ENCODE data around the gene NXT1.
"Not testable (repeated sequence)": the region's sequence is repeated elsewhere in the genome, so short reads cannot be mapped to it uniquely, and the experiment has no call there.

NXT1 gene

GRCh38 chr20:23350196-23350903, at the start of gene NXT1:
TSS of gene NXT1 (plus strand) at chr20:23350791. CDS start at chr20:23354042, 3,251 bp downstream.
- H3K27ac ChIP-seq, result peak within 1 kb of the TSS; percentile 99
- peak; percentile 96 for DNase-seq (ENCODE audit: low read depth, low spot score)

- no peak for DNase-seq (ENCODE audit: low read depth, low spot score)
- no peak overlapping the region for H3K27ac ChIP-seq
Measured at GRCh38 chr20:23301436-23302050, 49.0 kb upstream of the NXT1 start.

DNA sequence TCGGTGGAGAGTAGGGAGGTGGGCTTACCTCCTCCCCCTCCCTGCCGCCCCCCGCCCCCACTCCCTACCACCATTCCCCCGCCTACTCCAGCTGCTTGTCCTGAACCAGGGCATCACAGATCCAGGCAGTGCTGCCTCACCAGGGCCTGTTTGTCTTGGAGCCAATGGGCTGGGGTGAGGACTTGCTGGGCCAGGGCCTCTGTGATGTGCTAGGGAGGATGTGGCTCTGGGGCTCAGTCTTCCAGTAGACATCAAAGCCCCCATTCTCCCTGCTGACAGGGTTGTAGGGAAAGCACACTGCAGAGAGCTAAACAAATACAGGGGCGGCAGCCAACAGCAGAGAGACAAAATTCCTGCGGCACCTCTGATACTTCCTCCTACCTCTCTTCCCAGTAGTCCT, 48.2 kb upstream of the NXT1 start:
- DNase-seq (ENCODE audit: low read depth, low spot score), result no peak
- no peak overlapping the region for H3K27ac ChIP-seq

DNA sequence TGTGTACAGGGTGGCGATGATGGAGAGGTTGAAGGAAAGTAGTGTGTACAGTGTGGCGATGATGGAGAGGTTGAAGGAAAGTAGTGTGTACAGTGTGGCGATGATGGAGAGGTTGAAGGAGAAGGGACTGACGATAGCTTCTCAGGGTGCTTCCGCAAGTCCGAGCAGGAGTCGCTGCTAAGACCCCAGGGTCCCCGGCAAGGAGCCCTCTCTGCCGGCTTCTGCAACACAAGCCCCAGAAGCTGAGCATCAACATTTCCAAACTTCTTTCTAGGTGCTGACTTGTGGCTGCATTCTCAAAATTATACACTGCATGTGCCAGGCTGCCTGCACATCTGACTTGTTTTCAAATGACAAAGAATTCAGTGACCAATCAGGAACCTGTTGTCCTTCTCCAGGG, 47.8 kb upstream of the NXT1 start:
- DNase-seq (ENCODE audit: low read depth, low spot score), result no peak
- H3K27ac ChIP-seq, result no peak overlapping the region

GRCh38 chr20:23303325-23304102, 47.1 kb upstream of the NXT1 start:
- H3K27ac ChIP-seq, result no peak overlapping the region
- no peak for DNase-seq (ENCODE audit: low read depth, low spot score)

DNA sequence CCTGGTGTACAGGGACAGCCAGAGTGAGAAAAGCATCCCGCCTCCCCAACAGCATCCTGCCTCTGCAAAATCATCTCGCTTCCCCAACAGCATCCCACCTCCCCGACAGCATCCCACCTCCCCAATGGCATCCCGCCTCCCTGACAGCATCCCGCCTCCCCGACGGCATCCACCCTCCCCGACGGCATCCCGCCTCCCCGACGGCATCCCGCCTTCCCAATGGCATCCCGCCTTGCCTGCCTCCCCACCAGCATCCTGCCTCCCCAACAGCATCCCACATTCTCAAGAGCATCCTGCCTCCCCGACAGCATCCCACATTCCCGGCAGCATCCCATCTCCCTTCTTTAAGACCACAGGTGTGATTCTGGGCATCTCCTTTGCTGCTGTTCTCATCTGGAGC, 46.0 kb upstream of the NXT1 start:
- DNase-seq (ENCODE audit: low read depth, low spot score), result no peak
- no peak overlapping the region for H3K27ac ChIP-seq

GRCh38 chr20:23305098-23305497, 45.5 kb upstream of the NXT1 start:
- no peak overlapping the region for H3K27ac ChIP-seq
- no peak for DNase-seq (ENCODE audit: low read depth, low spot score)

GRCh38 chr20:23307393-23307792, 43.2 kb upstream of the NXT1 start:
- not testable (repeated sequence) for H3K27ac ChIP-seq; DNase-seq (ENCODE audit: low read depth, low spot score)

- no peak for DNase-seq (ENCODE audit: low read depth, low spot score)
- H3K27ac ChIP-seq, result no peak overlapping the region
Measured at GRCh38 chr20:23308024-23308423, 42.6 kb upstream of the NXT1 start.

DNA sequence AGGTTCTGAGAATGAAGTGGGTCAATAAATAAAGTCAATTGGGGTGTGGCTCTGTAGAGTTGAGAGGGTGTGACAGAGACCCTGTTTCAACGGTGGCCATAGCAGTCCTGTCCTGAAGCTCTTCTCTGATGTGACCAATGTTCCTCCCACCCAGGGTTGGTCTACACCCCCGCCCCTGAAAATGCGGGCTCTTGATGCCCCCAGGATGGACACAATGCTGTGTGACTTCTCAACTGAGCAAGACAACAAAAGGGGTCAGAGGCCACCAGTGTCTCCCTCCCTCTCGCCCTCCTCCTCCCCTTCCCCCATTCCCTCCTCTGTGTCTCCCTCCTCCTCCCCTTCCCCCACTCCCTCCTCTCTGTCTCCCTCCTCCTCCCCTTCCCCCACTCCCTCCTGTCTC, 41.7 kb upstream of the NXT1 start:
- DNase-seq (ENCODE audit: low read depth, low spot score), result no peak
- H3K27ac ChIP-seq, result no peak overlapping the region

GRCh38 chr20:23309781-23310180, 40.8 kb upstream of the NXT1 start:
- no peak for DNase-seq (ENCODE audit: low read depth, low spot score)
- no peak overlapping the region for H3K27ac ChIP-seq

GRCh38 chr20:23311947-23312506, 38.6 kb upstream of the NXT1 start:
- no peak for DNase-seq (ENCODE audit: low read depth, low spot score)
- no peak overlapping the region for H3K27ac ChIP-seq

- no peak for DNase-seq (ENCODE audit: low read depth, low spot score)
- H3K27ac ChIP-seq, result no peak overlapping the region
Measured at GRCh38 chr20:23313271-23313670, 37.3 kb upstream of the NXT1 start.

DNA sequence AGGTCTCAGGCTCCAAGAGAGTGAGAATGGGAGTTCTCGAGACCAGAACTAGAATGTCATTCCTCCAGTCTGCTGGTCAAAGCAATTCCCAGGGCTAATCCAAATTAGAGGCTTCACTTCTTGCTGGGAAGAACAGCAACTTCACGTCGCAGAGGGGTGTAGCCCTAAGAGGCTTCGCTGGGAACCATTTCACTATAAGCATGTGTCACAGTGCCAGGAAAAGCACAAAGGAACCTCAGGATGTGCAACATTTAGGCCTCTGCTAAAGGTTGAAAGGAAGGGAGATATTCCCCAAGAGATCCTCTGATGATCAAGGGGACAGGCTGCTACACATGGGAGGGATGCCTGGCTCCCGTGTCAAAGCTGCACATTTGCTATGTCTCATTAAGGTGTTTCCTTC, 35.9 kb upstream of the NXT1 start:
- H3K27ac ChIP-seq, result no peak overlapping the region
- DNase-seq (ENCODE audit: low read depth, low spot score), result no peak

DNA sequence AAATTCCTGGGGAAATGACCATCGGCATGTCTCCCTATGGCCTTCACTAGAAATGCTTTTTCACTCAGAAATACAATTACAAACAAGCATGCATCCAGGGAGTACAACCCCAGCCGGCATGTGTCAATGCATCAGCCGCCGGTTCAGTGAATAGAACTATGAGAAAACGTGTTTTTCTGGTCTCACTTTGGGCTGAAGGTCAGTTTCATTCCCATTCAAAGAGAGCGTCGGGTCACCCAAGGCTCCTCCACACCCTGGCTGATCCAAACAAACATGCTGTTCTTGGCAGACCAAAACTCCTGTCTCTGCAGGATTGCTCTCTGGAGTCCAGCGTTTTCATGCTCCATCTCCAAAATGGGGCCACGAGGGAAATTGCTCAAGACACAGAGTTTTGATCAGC, 35.5 kb upstream of the NXT1 start:
- H3K27ac ChIP-seq, result no peak overlapping the region
- DNase-seq (ENCODE audit: low read depth, low spot score), result no peak

DNA sequence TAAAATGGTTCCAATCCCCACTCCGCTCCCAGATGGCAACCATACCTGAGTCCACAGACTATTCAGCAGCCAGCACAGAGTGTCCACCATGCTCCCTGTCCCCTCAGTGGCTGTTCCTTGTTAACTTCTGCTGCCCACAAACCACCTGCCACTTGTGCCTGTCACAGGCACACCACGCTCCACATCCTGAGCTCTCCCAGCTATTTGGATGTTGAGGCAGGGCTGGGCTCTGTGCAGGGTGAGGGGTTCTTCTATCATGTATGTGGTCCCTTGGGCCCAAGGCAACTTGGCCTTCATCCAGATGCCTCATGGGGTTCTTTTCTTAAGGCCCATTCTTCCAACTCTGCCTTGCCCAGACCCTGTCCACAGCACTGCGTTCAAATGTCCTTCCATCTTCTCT, 34.0 kb upstream of the NXT1 start:
- H3K27ac ChIP-seq, result no peak overlapping the region

DNA sequence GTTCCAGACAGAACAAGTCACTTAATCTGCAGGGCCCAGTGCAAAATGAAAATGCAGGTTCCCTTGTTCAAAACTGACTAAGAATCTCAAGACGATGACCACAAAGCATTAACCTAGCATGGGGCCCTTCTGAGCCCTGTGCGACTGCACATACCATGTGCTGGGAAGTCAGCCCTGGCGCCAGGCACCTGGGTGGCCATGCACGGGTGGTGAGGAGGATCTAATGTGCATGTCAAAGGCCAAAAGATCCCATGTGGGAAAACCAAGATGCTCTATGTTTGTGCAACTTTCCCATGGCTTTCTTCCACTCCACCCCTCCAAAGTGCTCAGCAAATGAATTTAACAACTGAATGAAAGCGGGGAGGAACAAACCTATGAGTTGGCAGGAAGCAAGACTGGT, 33.5 kb upstream of the NXT1 start:
- no peak for DNase-seq (ENCODE audit: low read depth, low spot score)

More for the DNA sequence above, 34.0 kb upstream of the NXT1 start:
- DNase-seq (ENCODE audit: low read depth, low spot score), result no peak

GRCh38 chr20:23318347-23318746, 32.2 kb upstream of the NXT1 start:
- no peak for DNase-seq (ENCODE audit: low read depth, low spot score)
- no peak overlapping the region for H3K27ac ChIP-seq

More for the DNA sequence above, 33.5 kb upstream of the NXT1 start:
- no peak overlapping the region for H3K27ac ChIP-seq

DNA sequence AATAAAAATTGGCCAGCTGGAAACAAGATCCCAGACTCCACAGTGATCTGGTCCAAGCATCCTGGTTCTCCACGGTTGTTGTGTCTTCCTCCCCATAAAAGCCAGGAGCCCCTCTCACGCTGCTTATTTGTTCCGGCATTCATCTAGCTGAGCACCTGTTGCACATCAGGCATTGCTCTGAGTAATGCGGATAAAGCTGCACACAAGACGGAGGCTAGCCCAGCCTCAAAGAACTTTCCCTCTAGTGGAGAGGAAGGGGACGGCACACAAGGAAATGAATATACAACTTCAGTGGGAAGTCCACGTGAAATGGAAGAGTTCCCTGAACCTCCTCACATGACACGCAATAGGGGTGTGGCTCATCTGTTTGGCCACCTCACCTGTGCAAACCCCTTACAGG, 30.3 kb upstream of the NXT1 start:
- H3K27ac ChIP-seq, result no peak overlapping the region
- DNase-seq (ENCODE audit: low read depth, low spot score), result no peak

DNA sequence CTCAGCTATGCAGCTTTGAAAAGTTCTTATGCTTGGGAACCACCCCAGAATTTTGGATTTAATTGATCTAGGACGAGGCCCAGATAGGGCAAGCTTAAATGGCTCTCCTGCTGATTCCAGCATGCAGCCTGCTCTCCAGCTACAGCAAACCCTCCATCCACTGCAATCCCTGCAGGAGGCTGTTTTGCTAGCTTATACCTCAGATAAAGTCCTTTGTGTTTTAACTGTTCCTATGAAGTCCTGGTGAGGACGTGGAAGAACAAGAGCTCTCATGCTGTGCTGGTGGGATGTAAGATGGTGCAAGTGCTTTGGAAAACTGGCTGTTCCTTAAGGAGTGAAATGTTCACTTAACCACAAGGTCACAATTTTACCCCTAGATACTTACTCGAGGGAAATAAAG, 25.5 kb upstream of the NXT1 start:
- no peak overlapping the region for H3K27ac ChIP-seq
- DNase-seq (ENCODE audit: low read depth, low spot score), result no peak

- DNase-seq (ENCODE audit: low read depth, low spot score), result no peak
- H3K27ac ChIP-seq, result no peak overlapping the region
Measured at GRCh38 chr20:23326774-23327173, 23.8 kb upstream of the NXT1 start.
